C4-2B (cell line): ENCODE results near the gene RFX8.

Experiments used
- CTCF ChIP-seq: fragments of 450-650 bp; conservative IDR thresholded peaks from 2 replicates; pipeline ENCODE4 v1.5.1; 2017; ENCODE audit warnings: mild to moderate bottlenecking
- ZFX ChIP-seq: fragments of 450-650 bp; IDR thresholded peaks from 2 replicates; pipeline ENCODE4 v1.6.1; 2017

- TF ChIP-seq CTCF = no peak
- TF ChIP-seq ZFX = no peak
These were observed 92.5 kb downstream of the RFX8 start for GRCh38 chr2:101382442-101382841.
